HepG2 (cell line): ENCODE measurements around the gene HEXIM1. TPM values are rescaled to one million over a fixed set of nuclear protein-coding genes. Genes with fewer than 3 reads are reported as not detected.

ENCODE experiments used
- CREBL2 ChIP-seq: sonication (generic); formaldehyde crosslinking; IDR thresholded peaks from 2 replicates; pipeline ENCODE4 v1.8.1; 2023; ENCODE audit warnings: missing genetic modification reagents, mild to moderate bottlenecking, borderline replicate concordance
- KDM2A ChIP-seq: sonication (generic); formaldehyde crosslinking; IDR thresholded peaks from 2 replicates; pipeline ENCODE4 v1.4.0; 2020; ENCODE audit warnings: low read depth, missing genetic modification reagents, borderline replicate concordance
- KDM5B ChIP-seq: sonication (generic); formaldehyde crosslinking; IDR thresholded peaks from 2 replicates; pipeline ENCODE4 v1.4.0; 2020; ENCODE audit warnings: missing genetic modification reagents, mild to moderate bottlenecking, borderline replicate concordance
- KLF12 ChIP-seq: sonication (generic); formaldehyde crosslinking; IDR thresholded peaks from 2 replicates; pipeline ENCODE4 v1.4.0; 2020; ENCODE audit warnings: missing genetic modification reagents, borderline replicate concordance
- NFIB ChIP-seq: sonication (generic); formaldehyde crosslinking; IDR thresholded peaks from 2 replicates; pipeline ENCODE4 v1.9.0; 2021; ENCODE audit warnings: missing genetic modification reagents, mild to moderate bottlenecking, borderline replicate concordance
- SIX1 ChIP-seq: sonication (generic); formaldehyde crosslinking; IDR thresholded peaks from 2 replicates; pipeline ENCODE4 v1.4.0; 2020; ENCODE audit warnings: missing genetic modification reagents, borderline replicate concordance
- ZBTB8A ChIP-seq: sonication (generic); formaldehyde crosslinking; IDR thresholded peaks from 2 replicates; pipeline ENCODE4 v1.4.0; 2020; ENCODE audit warnings: mild to moderate bottlenecking, low read depth, missing genetic modification reagents, borderline replicate concordance
- ZNF232 ChIP-seq: sonication (generic); formaldehyde crosslinking; IDR thresholded peaks from 2 replicates; pipeline ENCODE4 v1.4.0; 2020; ENCODE audit warnings: missing genetic modification reagents, borderline replicate concordance
- ZNF768 ChIP-seq: sonication (generic); formaldehyde crosslinking; IDR thresholded peaks from 2 replicates; pipeline ENCODE4 v1.4.0; 2020; ENCODE audit warnings: missing genetic modification reagents
- ZNF792 ChIP-seq: IDR thresholded peaks from 2 replicates; pipeline ENCODE4 v1.6.1; 2016
- polyA plus RNA-seq, 8 experiments: library from polyadenylated mRNA; depleted of rRNA in 3 of 8; stranded (reverse) in 7 of 8; unstranded in 1 of 8; fragments of >200 nt; fragmentation: Illumina TruSeq in 4 of 8; extraction: Trizol in 4 of 8; gene quantifications; 2 replicates each; pipeline versions ENCODE4 v1.2.1 to v1.2.3, GENCODE V29; 2011 to 2016; ENCODE audit warnings: low read depth in 4 of 8, missing spikeins in 1 of 8, mixed read lengths in 1 of 8; ENCODE audit not compliant: insufficient read depth in 1 of 8
- total RNA-seq, 5 experiments: library from RNA; depleted of rRNA; stranded (reverse); fragments of >200 nt; fragmentation: Illumina TruSeq; extraction: Trizol; gene quantifications; 2 replicates each; pipeline ENCODE4 v1.2.3, GENCODE V29; 2016; ENCODE audit warnings: low read depth in 1 of 5
- TF ChIP-seq, protein P1 (sequence below): sonication (generic); formaldehyde crosslinking; IDR thresholded peaks from 2 replicates; pipeline ENCODE4 v1.5.0; 2020; ENCODE audit warnings: missing genetic modification reagents, mild to moderate bottlenecking, borderline replicate concordance
- TF ChIP-seq, protein P2 (sequence below): sonication (generic); formaldehyde crosslinking; IDR thresholded peaks from 2 replicates; pipeline ENCODE4 v1.4.0; 2020; ENCODE audit warnings: mild to moderate bottlenecking, missing genetic modification reagents
- TF ChIP-seq, protein P3 (sequence below): sonication (generic); formaldehyde crosslinking; IDR thresholded peaks from 2 replicates; pipeline ENCODE4 v1.8.1; 2023; ENCODE audit warnings: mild to moderate bottlenecking, moderate library complexity, missing genetic modification reagents

The HEXIM1 gene
- total and polyA plus RNA-seq, 2 of the 13 experiments (the other 11 are each of a cell fraction or from before 2014, with no cell fraction given) = 10.5 to 16.6 TPM

- TF ChIP-seq KDM5B (CRISPR knock-in tag) = peak; percentile 32; the same call in 1 of the 2 replicates
- TF ChIP-seq KDM2A = peak; percentile 78
- TF ChIP-seq, protein P1, sequence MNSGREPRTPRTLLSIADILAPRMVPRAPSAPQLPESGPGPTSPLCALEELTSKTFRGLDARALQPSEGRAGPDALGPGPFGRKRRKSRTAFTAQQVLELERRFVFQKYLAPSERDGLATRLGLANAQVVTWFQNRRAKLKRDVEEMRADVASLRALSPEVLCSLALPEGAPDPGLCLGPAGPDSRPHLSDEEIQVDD = 0 out of 2 replicates have a peak, but pooled peaks have one; percentile 5
- TF ChIP-seq ZNF792 (CRISPR knock-in tag) = no peak
- TF ChIP-seq SIX1 (CRISPR knock-in tag) = no peak
- TF ChIP-seq ZNF232 = peak; percentile 61; the same call in 1 of the 2 replicates
- TF ChIP-seq ZBTB8A (CRISPR knock-in tag) = no peak
- peak; percentile 50; the same call in 1 of the 2 replicates for TF ChIP-seq ZNF768 (CRISPR knock-in tag)
- TF ChIP-seq, protein P2, sequence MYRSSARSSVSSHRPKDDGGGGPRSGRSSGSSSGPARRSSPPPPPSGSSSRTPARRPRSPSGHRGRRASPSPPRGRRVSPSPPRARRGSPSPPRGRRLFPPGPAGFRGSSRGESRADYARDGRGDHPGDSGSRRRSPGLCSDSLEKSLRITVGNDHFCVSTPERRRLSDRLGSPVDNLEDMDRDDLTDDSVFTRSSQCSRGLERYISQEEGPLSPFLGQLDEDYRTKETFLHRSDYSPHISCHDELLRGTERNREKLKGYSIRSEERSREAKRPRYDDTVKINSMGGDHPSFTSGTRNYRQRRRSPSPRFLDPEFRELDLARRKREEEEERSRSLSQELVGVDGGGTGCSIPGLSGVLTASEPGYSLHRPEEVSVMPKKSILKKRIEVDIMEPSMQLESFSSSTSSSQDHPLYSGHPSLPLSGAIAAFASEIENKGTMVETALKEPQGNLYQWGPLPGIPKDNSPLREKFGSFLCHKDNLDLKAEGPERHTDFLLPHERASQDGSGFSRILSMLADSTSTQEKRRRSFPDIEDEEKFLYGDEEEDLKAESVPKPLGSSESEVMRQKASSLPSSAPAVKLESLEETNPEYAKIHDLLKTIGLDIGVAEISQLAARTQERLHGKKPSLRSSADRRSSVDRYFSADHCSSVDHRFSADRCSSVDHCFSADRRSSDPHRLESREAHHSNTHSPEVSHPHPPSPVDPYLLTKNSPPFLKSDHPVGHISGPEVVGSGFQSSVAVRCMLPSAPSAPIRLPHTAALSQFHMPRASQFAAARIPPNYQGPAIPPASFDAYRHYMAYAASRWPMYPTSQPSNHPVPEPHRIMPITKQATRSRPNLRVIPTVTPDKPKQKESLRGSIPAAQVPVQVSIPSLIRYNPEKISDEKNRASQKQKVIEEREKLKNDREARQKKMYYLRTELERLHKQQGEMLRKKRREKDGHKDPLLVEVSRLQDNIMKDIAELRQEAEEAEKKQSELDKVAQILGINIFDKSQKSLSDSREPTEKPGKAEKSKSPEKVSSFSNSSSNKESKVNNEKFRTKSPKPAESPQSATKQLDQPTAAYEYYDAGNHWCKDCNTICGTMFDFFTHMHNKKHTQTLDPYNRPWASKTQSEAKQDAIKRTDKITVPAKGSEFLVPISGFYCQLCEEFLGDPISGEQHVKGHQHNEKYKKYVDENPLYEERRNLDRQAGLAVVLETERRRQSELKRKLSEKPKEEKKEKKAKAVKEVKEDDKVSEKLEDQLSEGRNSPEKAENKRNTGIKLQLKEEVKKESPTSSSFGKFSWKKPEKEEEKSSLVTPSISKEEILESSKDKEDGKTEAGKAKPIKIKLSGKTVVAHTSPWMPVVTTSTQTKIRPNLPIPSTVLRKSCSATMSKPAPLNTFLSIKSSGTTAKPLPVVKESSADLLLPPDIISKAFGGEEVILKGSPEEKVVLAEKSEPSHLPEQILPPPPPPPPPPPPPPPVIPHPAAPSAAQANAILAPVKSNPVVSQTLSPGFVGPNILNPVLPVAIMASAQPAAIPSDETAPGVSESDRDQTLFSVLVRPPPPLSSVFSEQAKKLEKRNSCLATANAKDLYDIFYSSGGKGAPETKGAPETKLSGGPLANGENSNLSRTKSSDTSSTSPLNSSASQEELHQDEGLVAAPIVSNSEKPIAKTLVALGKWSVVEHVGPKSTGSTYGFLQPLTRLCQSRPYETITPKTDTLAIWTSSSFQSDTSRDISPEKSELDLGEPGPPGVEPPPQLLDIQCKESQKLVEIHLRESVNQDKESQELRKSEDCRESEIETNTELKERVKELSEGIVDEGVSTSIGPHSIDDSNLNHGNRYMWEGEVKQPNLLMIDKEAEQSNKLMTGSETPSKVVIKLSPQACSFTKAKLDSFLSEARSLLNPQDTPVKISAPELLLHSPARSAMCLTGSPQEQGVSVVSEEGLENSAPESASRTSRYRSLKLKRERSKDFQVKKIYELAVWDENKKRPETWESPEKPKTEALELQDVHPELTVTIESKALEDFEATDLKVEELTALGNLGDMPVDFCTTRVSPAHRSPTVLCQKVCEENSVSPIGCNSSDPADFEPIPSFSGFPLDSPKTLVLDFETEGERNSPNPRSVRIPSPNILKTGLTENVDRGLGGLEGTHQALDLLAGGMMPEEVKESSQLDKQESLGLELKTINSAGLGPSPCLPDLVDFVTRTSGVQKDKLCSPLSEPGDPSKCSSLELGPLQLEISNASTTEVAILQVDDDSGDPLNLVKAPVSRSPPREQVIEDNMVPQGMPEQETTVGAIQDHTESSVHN (CRISPR knock-in tag) = no peak; the same call in 1 of the 2 replicates
- peak; percentile 91; the same call in 1 of the 2 replicates for TF ChIP-seq NFIB
- 0 out of 2 replicates have a peak, but pooled peaks have one; percentile 43 for TF ChIP-seq KLF12 (CRISPR knock-in tag)
- TF ChIP-seq, protein P3, sequence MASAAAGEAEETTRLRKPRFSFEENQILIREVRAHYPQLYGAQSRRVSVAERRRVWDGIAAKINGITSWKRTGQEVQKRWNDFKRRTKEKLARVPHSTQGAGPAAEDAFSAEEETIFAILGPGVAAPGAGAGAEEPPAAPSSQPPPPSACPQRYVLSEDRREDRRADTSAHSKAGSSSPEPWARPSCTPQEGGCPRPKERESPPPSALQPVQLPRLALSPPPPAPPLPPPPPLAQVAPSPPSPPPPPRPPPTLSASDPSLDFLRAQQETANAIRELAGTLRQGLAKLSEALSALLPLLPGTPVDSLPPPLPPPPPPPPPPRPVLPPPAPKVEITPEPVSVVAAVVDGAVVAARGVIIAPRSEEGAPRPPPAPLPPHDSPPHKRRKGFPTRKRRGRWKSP (CRISPR knock-in tag) = 0 out of 2 replicates have a peak, but pooled peaks have one; percentile 29
- TF ChIP-seq CREBL2 = 0 out of 2 replicates have a peak, but pooled peaks have one; percentile 21
These were observed 1.7 kb downstream of the HEXIM1 start (continued) for GRCh38 chr17:45149669-45150664.
